H1 (cell line): ENCODE data around the gene KRT7. TPM values are rescaled to one million over a fixed set of nuclear protein-coding genes. Genes with fewer than 3 reads are reported as not detected.

Experiments
- CTCF ChIA-PET: fragments of 300-600 bp; sonication (Branson Sonifier 250); formaldehyde crosslinking; loops from one replicate; lab custom pipeline; 2021; ENCODE audit not compliant: partially characterized antibody; lab: Charles Lee
- POLR2A ChIA-PET: fragments of 300-600 bp; sonication (Branson Sonifier 250); formaldehyde crosslinking; loops from one replicate; lab custom pipeline; 2021; ENCODE audit warnings: inconsistent platforms; ENCODE audit not compliant: partially characterized antibody; lab: Charles Lee
- DNase-seq, 2 experiments: peaks; one replicate each; pipeline versions ENCODE4 v3.0.0 to v3.0.0-alpha.2; 2010 to 2022; ENCODE audit warnings: low spot score in 2 of 2, low read depth in 1 of 2, mixed read lengths in 1 of 2
- FAIRE-seq: peaks from 2 replicates; lab custom pipeline; 2011; peaks lifted over from hg19 to GRCh38; lab: Jason Lieb, UNC
- H2AFZ ChIP-seq: 2 replicates; pipeline ENCODE4 v1.8.1; 2012; ENCODE audit warnings: low read length, inconsistent platforms
- H2AK5ac ChIP-seq: 2 replicates; pipeline ENCODE4 v1.6.1; 2013; ENCODE audit warnings: low read depth, low read length
- H2BK120ac ChIP-seq: replicated peaks from 2 replicates; pipeline ENCODE3; 2013; ENCODE audit warnings: low read depth, low read length, inconsistent platforms
- H2BK12ac ChIP-seq: 2 replicates; pipeline ENCODE4 v1.6.1; 2013; ENCODE audit warnings: low read depth, low read length
- H2BK15ac ChIP-seq: 2 replicates; pipeline ENCODE4 v1.6.1; 2013; ENCODE audit warnings: low read length
- H2BK20ac ChIP-seq: 2 replicates; pipeline ENCODE4 v1.6.1; 2013; ENCODE audit warnings: low read length
- H2BK5ac ChIP-seq: 2 replicates; pipeline ENCODE4 v1.6.1; 2013; ENCODE audit warnings: low read depth, low read length
- H3K14ac ChIP-seq: 2 replicates; pipeline ENCODE4 v1.6.1; 2013; ENCODE audit warnings: inconsistent platforms; ENCODE audit not compliant: insufficient read length
- H3K18ac ChIP-seq: 2 replicates; pipeline ENCODE4 v1.6.1; 2013; ENCODE audit warnings: low read length; ENCODE audit errors: extremely low read depth
- H3K23ac ChIP-seq: 2 replicates; pipeline ENCODE4 v1.6.1; 2013; ENCODE audit warnings: inconsistent platforms; ENCODE audit not compliant: insufficient read length
- H3K23me2 ChIP-seq: 2 replicates; pipeline ENCODE4 v1.6.1; 2013; ENCODE audit warnings: low read depth, low read length
- H3K27ac ChIP-seq: 2 replicates; pipeline ENCODE4 v1.6.1; 2011; ENCODE audit warnings: low read depth, low read length, inconsistent platforms
- H3K27me3 ChIP-seq, 4 experiments: replicated peaks in 1 of 4; 1 replicate in 1 of 4; 2 replicates in 3 of 4; pipeline versions ENCODE4 v1.6.1 to v1.8.1; 2011 to 2013; ENCODE audit warnings: low read length in 3 of 4, mild to moderate bottlenecking in 3 of 4, inconsistent platforms in 2 of 4, mixed read lengths in 2 of 4, moderate library complexity in 1 of 4; ENCODE audit not compliant: control insufficient read depth in 3 of 4, insufficient read depth in 3 of 4; ENCODE audit errors: extremely low read depth in 1 of 4
- H3K36me3 ChIP-seq, 4 experiments: 2 replicates each; pipeline versions ENCODE4 v1.6.1 to v1.8.1; 2011 to 2013; ENCODE audit warnings: mild to moderate bottlenecking in 4 of 4, low read length in 3 of 4, moderate library complexity in 2 of 4, control low read depth in 1 of 4, inconsistent platforms in 1 of 4; ENCODE audit not compliant: insufficient read depth in 4 of 4, control insufficient read depth in 2 of 4
- H3K4ac ChIP-seq: replicated peaks from 2 replicates; pipeline ENCODE3; 2013; ENCODE audit warnings: low read length, low read depth, mixed read lengths, inconsistent platforms; ENCODE audit not compliant: insufficient read length
- H3K4me1 ChIP-seq, 4 experiments: replicated peaks in 1 of 4; 1 replicate in 1 of 4; 2 replicates in 3 of 4; pipeline versions ENCODE4 v1.6.1 to v1.8.1; 2011 to 2013; ENCODE audit warnings: low read length in 3 of 4, inconsistent platforms in 2 of 4, mixed read lengths in 1 of 4; ENCODE audit not compliant: insufficient read depth in 4 of 4, control insufficient read depth in 3 of 4
- H3K4me2 ChIP-seq, 2 experiments: 2 replicates each; pipeline versions ENCODE4 v1.6.1 to v1.8.1; 2011 to 2013; ENCODE audit warnings: low read depth in 2 of 2, low read length in 2 of 2, control low read depth in 1 of 2, inconsistent platforms in 1 of 2, mild to moderate bottlenecking in 1 of 2; ENCODE audit not compliant: insufficient read depth in 1 of 2
- H3K4me3 ChIP-seq, 4 experiments: fragments of 200-600, 300-600 bp in 1 of 4; sonication (generic), shearing (Covaris generic), sonication (Bioruptor Twin) in 1 of 4; 2 replicates each; pipeline versions ENCODE4 v1.5.1 to v1.8.1; 2011 to 2016; ENCODE audit warnings: low read length in 4 of 4, low read depth in 3 of 4, control low read depth in 2 of 4, inconsistent platforms in 2 of 4, mild to moderate bottlenecking in 2 of 4, mixed read lengths in 1 of 4, moderate library complexity in 1 of 4; ENCODE audit not compliant: insufficient read depth in 2 of 4; ENCODE audit errors: extremely low read depth in 1 of 4
- H3K56ac ChIP-seq: replicated peaks from 2 replicates; pipeline ENCODE3; 2013; ENCODE audit warnings: low read depth, mild to moderate bottlenecking, mixed read lengths, low read length, inconsistent platforms; ENCODE audit not compliant: insufficient read length
- H3K79me1 ChIP-seq: 2 replicates; pipeline ENCODE4 v1.6.1; 2013; ENCODE audit warnings: low read depth, low read length, control low read depth
- H3K79me2 ChIP-seq, 2 experiments: 2 replicates each; pipeline versions ENCODE4 v1.6.1 to v1.8.1; 2012 to 2013; ENCODE audit warnings: low read length in 2 of 2, mild to moderate bottlenecking in 2 of 2, inconsistent platforms in 1 of 2; ENCODE audit not compliant: insufficient read depth in 2 of 2, control insufficient read depth in 1 of 2
- H3K9ac ChIP-seq, 4 experiments: replicated peaks in 1 of 4; 1 replicate in 1 of 4; 2 replicates in 3 of 4; pipeline versions ENCODE4 v1.6.1 to v1.8.1; 2011 to 2013; ENCODE audit warnings: low read depth in 3 of 4, low read length in 3 of 4, control low read depth in 2 of 4, mild to moderate bottlenecking in 2 of 4, moderate library complexity in 2 of 4, inconsistent platforms in 1 of 4; ENCODE audit errors: extremely low read depth in 1 of 4
- H3K9me3 ChIP-seq, 2 experiments: 2 replicates each; pipeline versions ENCODE4 v1.6.1 to v1.8.1; 2012 to 2013; ENCODE audit warnings: mild to moderate bottlenecking in 2 of 2, moderate library complexity in 2 of 2, control low read depth in 1 of 2, inconsistent platforms in 1 of 2, low read depth in 1 of 2, low read length in 1 of 2, mixed read lengths in 1 of 2; ENCODE audit not compliant: insufficient read depth in 2 of 2
- H4K20me1 ChIP-seq, 2 experiments: replicated peaks in 1 of 2; 2 replicates each; pipeline versions ENCODE3 to v1.8.1; 2011 to 2013; ENCODE audit warnings: inconsistent platforms in 2 of 2, low read length in 2 of 2, mild to moderate bottlenecking in 1 of 2; ENCODE audit not compliant: insufficient read depth in 2 of 2, control insufficient read depth in 1 of 2
- H4K5ac ChIP-seq: 2 replicates; pipeline ENCODE4 v1.6.1; 2013; ENCODE audit warnings: low read length, low read depth, mixed read lengths, inconsistent platforms; ENCODE audit not compliant: insufficient read length
- H4K8ac ChIP-seq: 2 replicates; pipeline ENCODE4 v1.8.0; 2013; ENCODE audit warnings: mild to moderate bottlenecking, moderate library complexity, low read length, inconsistent platforms; ENCODE audit not compliant: insufficient read depth; ENCODE audit errors: extremely low read depth
- H4K91ac ChIP-seq: replicated peaks from 2 replicates; pipeline ENCODE3; 2013; ENCODE audit warnings: low read length, mixed read lengths, inconsistent platforms; ENCODE audit not compliant: insufficient read length
- TCF12 ChIP-seq: IDR thresholded peaks from 2 replicates; pipeline ENCODE4 v1.6.1; 2011; ENCODE audit warnings: low read depth, mild to moderate bottlenecking, low read length
- WGBS, 2 experiments: shearing (Covaris generic) in 1 of 2; methylation state at CpG; one replicate each; pipeline versions ENCODE4 v1.1.6 to v1.1.7; 2013 to 2015; ENCODE audit warnings: low lambda C conversion rate in 2 of 2, mixed read lengths in 2 of 2, inconsistent platforms in 1 of 2, low coverage in 1 of 2, missing lambda C conversion rate in 1 of 2; ENCODE audit not compliant: insufficient replicate concordance in 2 of 2, insufficient coverage in 1 of 2, insufficient read length in 1 of 2; ENCODE audit errors: extremely low coverage in 1 of 2, missing lambda C conversion rate in 1 of 2; 5-methylcytosine and 5-hydroxymethylcytosine counted together
- polyA plus RNA-seq, 7 experiments: library from polyadenylated mRNA; depleted of rRNA in 3 of 7; stranded (reverse) in 5 of 7; unstranded in 2 of 7; fragments of >200 nt in 5 of 7; fragments of 200-250 nt in 2 of 7; gene quantifications; 1 replicate in 5 of 7; 2 replicates in 1 of 7; 4 replicates in 1 of 7; pipeline versions ENCODE4 v1.2.1 to v1.2.3, GENCODE V29; 2011 to 2013; ENCODE audit warnings: missing spikeins in 2 of 7, mixed read lengths in 2 of 7
- total RNA-seq: library from RNA; stranded (reverse); fragmentation: NEBNext Ultra II Directional; extraction: Animal tissue kit (Norgen Biotek cat#: 25700); gene quantifications from 2 replicates; pipeline ENCODE4 v1.2.1, GENCODE V29; 2021

Gene KRT7
- total and polyA plus RNA-seq, 2 of the 8 experiments (the other 6 are each of a cell fraction or from before 2014, with no cell fraction given) = 13.2 to 19.0 TPM

GRCh38 chr12:52208424-52209165, 24.4 kb upstream of the KRT7 start:
- Histone ChIP-seq H2BK5ac (no peak overlapping the region), H4K8ac (peak overlapping the region; percentile 71; the same call in 1 of the 2 replicates), H2BK12ac (no peak overlapping the region), H3K14ac (no peak overlapping the region), H3K4me3 (no peak overlapping the region), H3K4ac (no peak overlapping the region), H3K9me3 (no peaks in the 10 kb centered on the region), H3K56ac (no peak overlapping the region), H4K5ac (no peak overlapping the region), H3K18ac (no peak overlapping the region), H3K79me2 (no peaks in the 10 kb centered on the region), H2BK15ac (peak overlapping the region; percentile 73; the same call in 1 of the 2 replicates), H2BK120ac (no peak overlapping the region), H3K36me3 (no peaks in the 10 kb centered on the region), H3K27ac (no peak overlapping the region), H3K79me1 (no peaks in the 10 kb centered on the region), H2BK20ac (no peak overlapping the region), H3K27me3 (no peaks in the 10 kb centered on the region), H3K23me2 (no peaks in the 10 kb centered on the region), H2AK5ac (no peak overlapping the region), H4K20me1 (no peaks in the 10 kb centered on the region), H3K23ac (no peak overlapping the region), H4K91ac (no peak overlapping the region), H3K9ac (no peak overlapping the region), H3K4me1 (peaks cover 0 to 3% (median under 1%) of the 10 kb centered on the region in 4 experiments; a peak in 3 of 7 replicates), H2AFZ (no peak overlapping the region), H3K4me2 (no peak overlapping the region)
- FAIRE-seq (no peak), DNase-seq (no peak)
- POLR2A ChIA-PET = interaction anchor here (1.1 to 1.6 kb wide), 3 partner anchors 9 to 29 kb away, joined by 3 to 5 read pairs (median 3); no protein-coding TSS in a partner anchor
- CTCF ChIA-PET = interaction anchor here (1.1 to 13.2 kb wide), 9 partner anchors 12 to 119 kb away, joined by 3 to 146 read pairs (median 10); partner anchors contain the start of gene KRT86
- 81% methylated on average over 18 of the region's 18 CpGs; no CpG with 5 or more reads in 1 of the 2 experiments for WGBS, 2 experiments
- TF ChIP-seq TCF12 = no peak
